HEK293 (cell line): ENCODE results near the gene CHI3L2.

Source experiments
- CTCF ChIA-PET: fragments of 350-600 bp; formaldehyde crosslinking; extraction: SDS; loops from one replicate; lab custom pipeline; 2021; ENCODE audit warnings: antibody characterized with exemption; lab: Yijun Ruan, JAX
- POLR2A ChIA-PET: fragments of 300-600 bp; formaldehyde crosslinking; extraction: SDS; loops from one replicate; lab custom pipeline; 2020; ENCODE audit warnings: antibody characterized with exemption, inconsistent platforms; lab: Yijun Ruan, JAX
- H3K27ac ChIP-seq: fragments of 200-500 bp; sonication (Bioruptor generic); 2 replicates; pipeline ENCODE4 v1.5.1; 2014; ENCODE audit warnings: low read depth, low read length, control low read depth, inconsistent platforms; ENCODE audit errors: extremely low read depth
- H3K36me3 ChIP-seq, 2 experiments: fragments of 200-500 bp in 1 of 2; sonication (Bioruptor generic) in 1 of 2; 1 replicate in 1 of 2; 2 replicates in 1 of 2; pipeline ENCODE4 v1.5.1; 2014 to 2017; ENCODE audit warnings: inconsistent platforms in 2 of 2, low read length in 2 of 2; ENCODE audit not compliant: control insufficient read depth in 2 of 2, insufficient read depth in 1 of 2
- H3K4me1 ChIP-seq: fragments of 200-500 bp; sonication (Bioruptor generic); 2 replicates; pipeline ENCODE4 v1.5.1; 2014; ENCODE audit warnings: mild to moderate bottlenecking, low read length, inconsistent platforms; ENCODE audit not compliant: control insufficient read depth, insufficient read depth
- H3K4me3 ChIP-seq: 2 replicates; pipeline ENCODE4 v1.5.1; 2011; ENCODE audit warnings: low read depth, mild to moderate bottlenecking, control low read depth, low read length, moderate library complexity
- H3K9me3 ChIP-seq: fragments of 200-500 bp; sonication (Bioruptor generic); 2 replicates; pipeline ENCODE4 v1.5.1; 2014; ENCODE audit warnings: low read depth, low read length, inconsistent platforms; ENCODE audit not compliant: control insufficient read depth, insufficient read depth
- GLI2 ChIP-seq: fragments of 450-650 bp; formaldehyde crosslinking; IDR thresholded peaks from 2 replicates; pipeline ENCODE4; 2017; ENCODE audit warnings: missing biosample characterization, missing genetic modification characterization, low read depth, borderline replicate concordance
- IKZF3 ChIP-seq: fragments of 450-650 bp; IDR thresholded peaks from 2 replicates; pipeline ENCODE4 v1.5.0; 2018; ENCODE audit warnings: missing biosample characterization, mild to moderate bottlenecking, missing genetic modification characterization, moderate library complexity
- PRDM6 ChIP-seq: fragments of 450-650 bp; formaldehyde crosslinking; IDR thresholded peaks from 2 replicates; pipeline ENCODE4 v1.5.1; 2017; ENCODE audit warnings: missing biosample characterization, missing genetic modification characterization
- REPIN1 ChIP-seq: fragments of 450-650 bp; formaldehyde crosslinking; IDR thresholded peaks from 2 replicates; pipeline ENCODE4 v1.5.1; 2017; ENCODE audit warnings: missing biosample characterization, missing genetic modification characterization, low read depth
- SP7 ChIP-seq: fragments of 450-650 bp; formaldehyde crosslinking; IDR thresholded peaks from 2 replicates; pipeline ENCODE4 v1.5.1; 2016; ENCODE audit warnings: missing biosample characterization, missing genetic modification characterization
- ZBTB6 ChIP-seq: fragments of 450-650 bp; formaldehyde crosslinking; IDR thresholded peaks from 2 replicates; pipeline ENCODE4 v1.5.1; 2017; ENCODE audit warnings: missing biosample characterization, missing genetic modification characterization
- ZNF140 ChIP-seq: fragments of 450-650 bp; formaldehyde crosslinking; IDR thresholded peaks from 2 replicates; pipeline ENCODE4 v1.5.1; 2016; ENCODE audit warnings: missing biosample characterization, missing genetic modification characterization
- ZNF221 ChIP-seq: fragments of 450-650 bp; formaldehyde crosslinking; IDR thresholded peaks from 2 replicates; pipeline ENCODE4 v1.5.1; 2017; ENCODE audit warnings: missing biosample characterization, missing genetic modification characterization, borderline replicate concordance
- ZNF223 ChIP-seq: fragments of 450-650 bp; formaldehyde crosslinking; IDR thresholded peaks from 2 replicates; pipeline ENCODE4 v1.5.1; 2016; ENCODE audit warnings: missing biosample characterization, missing genetic modification characterization
- ZNF24 ChIP-seq: fragments of 450-650 bp; formaldehyde crosslinking; IDR thresholded peaks from 2 replicates; pipeline ENCODE4 v1.5.1; 2016; ENCODE audit warnings: missing biosample characterization, missing genetic modification characterization
- ZNF341 ChIP-seq: fragments of 450-650 bp; formaldehyde crosslinking; IDR thresholded peaks from 2 replicates; pipeline ENCODE4; 2016; ENCODE audit warnings: low read depth, missing biosample characterization, missing genetic modification characterization
- ZNF366 ChIP-seq: fragments of 450-650 bp; formaldehyde crosslinking; conservative IDR thresholded peaks from 2 replicates; pipeline ENCODE4 v1.5.1; 2016; ENCODE audit warnings: missing biosample characterization, missing genetic modification characterization
- ZNF37A ChIP-seq: fragments of 450-650 bp; IDR thresholded peaks from 2 replicates; pipeline ENCODE4 v1.5.1; 2018; ENCODE audit warnings: missing biosample characterization, missing genetic modification characterization
- ZNF596 ChIP-seq: fragments of 450-650 bp; IDR thresholded peaks from 2 replicates; pipeline ENCODE4 v1.5.0; 2018; ENCODE audit warnings: missing biosample characterization, mild to moderate bottlenecking, missing genetic modification characterization, moderate library complexity
- ZNF677 ChIP-seq: fragments of 450-650 bp; IDR thresholded peaks from 2 replicates; pipeline ENCODE4 v1.5.0; 2018; ENCODE audit warnings: missing biosample characterization, mild to moderate bottlenecking, missing genetic modification characterization, moderate library complexity
- ZNF701 ChIP-seq: fragments of 450-650 bp; formaldehyde crosslinking; IDR thresholded peaks from 2 replicates; pipeline ENCODE4 v1.5.1; 2016; ENCODE audit warnings: missing biosample characterization, missing genetic modification characterization
- ZNF843 ChIP-seq: fragments of 450-650 bp; formaldehyde crosslinking; IDR thresholded peaks from 2 replicates; pipeline ENCODE4 v1.5.1; 2016; ENCODE audit warnings: missing biosample characterization, missing genetic modification characterization
- ZSCAN16 ChIP-seq: fragments of 450-650 bp; formaldehyde crosslinking; IDR thresholded peaks from 2 replicates; pipeline ENCODE4 v1.5.1; 2016; ENCODE audit warnings: missing biosample characterization, missing genetic modification characterization
- TF ChIP-seq, protein P1 (sequence below): fragments of 450-650 bp; formaldehyde crosslinking; IDR thresholded peaks from 2 replicates; pipeline ENCODE4 v1.5.1; 2016; ENCODE audit warnings: missing biosample characterization, missing genetic modification characterization
- TF ChIP-seq, protein P2 (sequence below): fragments of 450-650 bp; formaldehyde crosslinking; IDR thresholded peaks from 2 replicates; pipeline ENCODE4 v1.5.1; 2017; ENCODE audit warnings: missing biosample characterization, missing genetic modification characterization

Gene CHI3L2

GRCh38 chr1:111199881-111200801 is 27.4 kb upstream of the CHI3L2 start, which contains the start of gene DENND2D:
TSS of gene DENND2D (minus strand) at chr1:111200646. CDS start at chr1:111200459, 187 bp downstream.
- POLR2A ChIA-PET = no interaction called here
- H3K4me1 ChIP-seq = no peaks in the 10 kb centered on the region
- H3K27ac ChIP-seq = no peak within 1 kb of the TSS
- H3K9me3 ChIP-seq = no peaks in the 10 kb centered on the region
- H3K4me3 ChIP-seq = no peak within 1 kb of the TSS
- TF ChIP-seq ZNF223 (no peak), PRDM6 (no peak), REPIN1 (tag by site-specific recombination) (no peak), ZBTB6 (tag by site-specific recombination) (no peak), IKZF3 (tag by site-specific recombination) (no peak), ZNF366 (no peak), ZNF677 (tag by site-specific recombination) (no peak), ZSCAN16 (tag by site-specific recombination) (no peak), ZNF24 (no peak), ZNF596 (tag by site-specific recombination) (no peak), ZNF701 (tag by site-specific recombination) (no peak)
- TF ChIP-seq, protein P1, sequence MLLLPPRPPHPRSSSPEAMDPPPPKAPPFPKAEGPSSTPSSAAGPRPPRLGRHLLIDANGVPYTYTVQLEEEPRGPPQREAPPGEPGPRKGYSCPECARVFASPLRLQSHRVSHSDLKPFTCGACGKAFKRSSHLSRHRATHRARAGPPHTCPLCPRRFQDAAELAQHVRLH (tag by site-specific recombination) = no peak
- TF ChIP-seq, protein P2, sequence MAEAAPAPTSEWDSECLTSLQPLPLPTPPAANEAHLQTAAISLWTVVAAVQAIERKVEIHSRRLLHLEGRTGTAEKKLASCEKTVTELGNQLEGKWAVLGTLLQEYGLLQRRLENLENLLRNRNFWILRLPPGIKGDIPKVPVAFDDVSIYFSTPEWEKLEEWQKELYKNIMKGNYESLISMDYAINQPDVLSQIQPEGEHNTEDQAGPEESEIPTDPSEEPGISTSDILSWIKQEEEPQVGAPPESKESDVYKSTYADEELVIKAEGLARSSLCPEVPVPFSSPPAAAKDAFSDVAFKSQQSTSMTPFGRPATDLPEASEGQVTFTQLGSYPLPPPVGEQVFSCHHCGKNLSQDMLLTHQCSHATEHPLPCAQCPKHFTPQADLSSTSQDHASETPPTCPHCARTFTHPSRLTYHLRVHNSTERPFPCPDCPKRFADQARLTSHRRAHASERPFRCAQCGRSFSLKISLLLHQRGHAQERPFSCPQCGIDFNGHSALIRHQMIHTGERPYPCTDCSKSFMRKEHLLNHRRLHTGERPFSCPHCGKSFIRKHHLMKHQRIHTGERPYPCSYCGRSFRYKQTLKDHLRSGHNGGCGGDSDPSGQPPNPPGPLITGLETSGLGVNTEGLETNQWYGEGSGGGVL (tag by site-specific recombination) = no peak
- H3K36me3 ChIP-seq = no peaks in the 10 kb centered on the region
- CTCF ChIA-PET = no interaction called here

- POLR2A ChIA-PET = no interaction called here
- TF ChIP-seq GLI2 (no peak), SP7 (tag by site-specific recombination) (no peak), ZNF221 (tag by site-specific recombination) (no peak), ZNF843 (tag by site-specific recombination) (no peak), ZNF341 (tag by site-specific recombination) (no peak), ZNF140 (tag by site-specific recombination) (no peak), ZNF37A (tag by site-specific recombination) (no peak)
- TF ChIP-seq, protein P2 (tag by site-specific recombination) = no peak
- TF ChIP-seq, all 188 proteins: peak for 0
These were observed 26.7 kb upstream of the CHI3L2 start for GRCh38 chr1:111200802-111201161.

More at GRCh38 chr1:111200802-111201161, 26.7 kb upstream of the CHI3L2 start:
- Histone ChIP-seq H3K4me1 (no peaks in the 10 kb centered on the region), H3K27ac (no peak overlapping the region), H3K4me3 (no peak overlapping the region), H3K9me3 (no peaks in the 10 kb centered on the region), H3K36me3 (no peaks in the 10 kb centered on the region)
- CTCF ChIA-PET = interaction anchor here (0.6 kb wide), 1 partner anchor 21 kb away, joined by 3 read pairs; no protein-coding TSS in a partner anchor
